ENCODE measurements around the gene ABHD18. TPM values are rescaled to one million over a fixed set of nuclear protein-coding genes. Genes with fewer than 3 reads are reported as not detected.

Gene ABHD18
- polyA plus RNA-seq, 3 donors = 6.1 to 9.5 (median 6.4) TPM

- Histone ChIP-seq H4K20me1 (ENCODE audit: insufficient read depth, low read length) (no peaks in the 10 kb centered on the region), H3K27me3 (ENCODE audit: control insufficient read depth in 2 of 2, insufficient read depth in 2 of 2, low read length in 2 of 2) (no peaks in the 10 kb centered on the region), H3K27ac (ENCODE audit: low read depth in 1 of 2, low read length in 2 of 2) (no peak overlapping the region), H3K4me1 (ENCODE audit: control insufficient read depth in 1 of 2, insufficient read depth in 2 of 2, low read length in 2 of 2) (peaks cover 5 to 12% of the 10 kb centered on the region in 2 donors), H3K36me3 (replicated peaks in 1 of 2; ENCODE audit: control insufficient read depth in 1 of 2, insufficient read depth in 2 of 2, low read length in 2 of 2) (peaks cover 25 to 78% of the 10 kb centered on the region in 2 donors), H3K4me3 (replicated peaks in 1 of 3; ENCODE audit: low read depth in 2 of 3, low read length in 3 of 3) (no peak overlapping the region), H3K79me2 (ENCODE audit: insufficient read depth, low read length) (no peaks in the 10 kb centered on the region), H3K9me3 (replicated peaks in 1 of 2; ENCODE audit: control insufficient read depth in 1 of 2, insufficient read depth in 1 of 2, low read length in 2 of 2) (no peaks in the 10 kb centered on the region), H3K9ac (ENCODE audit: insufficient read depth, low read length, poor library complexity, severe bottlenecking) (no peak overlapping the region), H3K4me2 (replicated peaks; ENCODE audit: extremely low read depth, low read length, poor library complexity, severe bottlenecking) (no peak overlapping the region), H2AFZ (ENCODE audit: insufficient read depth, low read depth, low read length, poor library complexity, severe bottlenecking) (no peak overlapping the region)
- H3K4me3 Mint-ChIP-seq = no peak overlapping the region
- peaks cover 33 to 52% of the 10 kb centered on the region in 2 donors for H3K36me3 Mint-ChIP-seq
- no peaks in the 10 kb centered on the region for H3K27me3 Mint-ChIP-seq (ENCODE audit: low read depth in 3 of 3)
- WGBS (ENCODE audit: insufficient coverage) = no CpG with 5 or more reads among the region's 6 CpGs
- no peak for DNase-seq
- intact Hi-C loops (cut with micrococcal nuclease) = no loop called here
- H3K9me3 Mint-ChIP-seq = no peaks in the 10 kb centered on the region
- H3K27ac Mint-ChIP-seq = peak overlapping the region in 1 of 7 donors; percentile 15
- peaks cover 14% of the 10 kb centered on the region for H3K4me1 Mint-ChIP-seq
- no peak for TF ChIP-seq CTCF (IDR thresholded peaks at IDR 0.05)
Observed at GRCh38 chr4:127988638-127989037, 23.4 kb downstream of the ABHD18 start.

DNA sequence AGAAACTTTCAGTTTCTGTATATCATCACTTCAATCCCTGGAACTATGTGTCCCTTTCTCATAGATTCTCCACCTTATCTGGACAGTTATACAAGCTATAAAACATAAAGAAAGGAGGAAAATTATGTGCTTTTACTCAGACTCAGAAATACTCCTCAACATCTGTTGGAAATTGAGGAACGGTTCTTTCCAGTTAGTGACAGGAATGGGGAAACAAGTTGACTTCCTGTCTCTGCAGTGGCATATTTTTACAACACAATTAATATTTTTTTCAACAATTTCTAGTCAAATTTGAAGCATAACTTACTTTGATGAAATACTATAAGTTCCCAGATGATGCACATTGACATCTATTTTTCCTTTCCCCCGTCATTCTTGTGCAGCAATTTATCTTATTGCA lies 27.9 kb downstream of the ABHD18 start:
- H3K4me3 Mint-ChIP-seq = peak overlapping the region in 1 of 2 donors; percentile 72

More for the DNA sequence above, 27.9 kb downstream of the ABHD18 start:
- Histone ChIP-seq H3K9me3 (replicated peaks in 1 of 2; ENCODE audit: control insufficient read depth in 1 of 2, insufficient read depth in 1 of 2, low read length in 2 of 2) (peaks cover 7 to 10% of the 10 kb centered on the region in 2 donors), H2AFZ (ENCODE audit: insufficient read depth, low read depth, low read length, poor library complexity, severe bottlenecking) (no peak overlapping the region), H4K20me1 (ENCODE audit: insufficient read depth, low read length) (no peaks in the 10 kb centered on the region), H3K4me2 (replicated peaks; ENCODE audit: extremely low read depth, low read length, poor library complexity, severe bottlenecking) (peak overlapping the region; percentile 47), H3K79me2 (ENCODE audit: insufficient read depth, low read length) (no peaks in the 10 kb centered on the region), H3K36me3 (replicated peaks in 1 of 2; ENCODE audit: control insufficient read depth in 1 of 2, insufficient read depth in 2 of 2, low read length in 2 of 2) (peaks cover 5 to 45% of the 10 kb centered on the region in 2 donors), H3K9ac (ENCODE audit: insufficient read depth, low read length, poor library complexity, severe bottlenecking) (no peak overlapping the region), H3K27ac (ENCODE audit: low read depth in 1 of 2, low read length in 2 of 2) (peak overlapping the region in 1 of 2 donors; percentile 59), H3K4me3 (replicated peaks in 1 of 3; ENCODE audit: low read depth in 2 of 3, low read length in 3 of 3) (no peak overlapping the region), H3K27me3 (ENCODE audit: control insufficient read depth in 2 of 2, insufficient read depth in 2 of 2, low read length in 2 of 2) (no peaks in the 10 kb centered on the region), H3K4me1 (ENCODE audit: control insufficient read depth in 1 of 2, insufficient read depth in 2 of 2, low read length in 2 of 2) (peaks cover 10 to 20% of the 10 kb centered on the region in 2 donors)
- WGBS (ENCODE audit: insufficient coverage) = no CpG with 5 or more reads among the region's 2 CpGs
- Mint-ChIP-seq H3K36me3 (peaks cover 17 to 43% of the 10 kb centered on the region in 2 donors), H3K9me3 (peaks cover 0 to 15% (median 11%) of the 10 kb centered on the region in 7 donors), H3K4me1 (peaks cover 31% of the 10 kb centered on the region), H3K27me3 (ENCODE audit: low read depth in 3 of 3) (peaks cover 0 to 2% (median 0%) of the 10 kb centered on the region in 3 donors), H3K27ac (peak overlapping the region in 4 of 7 donors; percentile 7 to 76 (median 54))
- no peak for TF ChIP-seq CTCF (IDR thresholded peaks at IDR 0.05)
- intact Hi-C loops (cut with micrococcal nuclease) = no loop called here
- peak; percentile 9 to 13 (median 10) for DNase-seq

Measured in CD14-positive monocyte (primary cell).